Activated T-helper 17 cell treated with anti-CD3 and anti-CD28 coated beads, Interleukin-2, amount 50 U/mL, for 72 hours (primary cell): ENCODE data around the gene MCCD1. TPM values are rescaled to one million over a fixed set of nuclear protein-coding genes. Genes with fewer than 3 reads are reported as not detected.
"Not testable (repeated sequence)": the region's sequence is repeated elsewhere in the genome, so short reads cannot be mapped to it uniquely, and the experiment has no call there.

ENCODE experiments used
- ATAC-seq: fragments of 150-1000 bp; cut with Tn5 transposase; replicated peaks from 2 replicates; pipeline ENCODE4 v1.10.0; 2021; ENCODE audit warnings: mild to moderate bottlenecking, moderate library complexity
- H3K27ac Mint-ChIP-seq: one replicate; pipeline ENCODE4 v1.8.0; 2022; ENCODE audit warnings: mixed read lengths
- H3K27me3 Mint-ChIP-seq: one replicate; pipeline ENCODE4 v1.8.0; 2022; ENCODE audit warnings: mixed read lengths
- H3K36me3 Mint-ChIP-seq: one replicate; pipeline ENCODE4 v1.8.0; 2022; ENCODE audit warnings: low read depth, mild to moderate bottlenecking, mixed read lengths
- H3K4me1 Mint-ChIP-seq: one replicate; pipeline ENCODE4 v1.8.0; 2022; ENCODE audit warnings: mixed read lengths
- H3K4me3 Mint-ChIP-seq: one replicate; pipeline ENCODE4 v1.8.0; 2022; ENCODE audit warnings: mild to moderate bottlenecking, mixed read lengths
- H3K9me3 Mint-ChIP-seq: one replicate; pipeline ENCODE4 v1.8.0; 2022; ENCODE audit warnings: mixed read lengths
- total RNA-seq, 2 donors: library from RNA; stranded (reverse); gene quantifications; one replicate each; pipeline ENCODE4 v1.2.3, GENCODE V29; 2022

The MCCD1 gene
- total RNA-seq, 2 donors from 2014 or later = not detected

DNA sequence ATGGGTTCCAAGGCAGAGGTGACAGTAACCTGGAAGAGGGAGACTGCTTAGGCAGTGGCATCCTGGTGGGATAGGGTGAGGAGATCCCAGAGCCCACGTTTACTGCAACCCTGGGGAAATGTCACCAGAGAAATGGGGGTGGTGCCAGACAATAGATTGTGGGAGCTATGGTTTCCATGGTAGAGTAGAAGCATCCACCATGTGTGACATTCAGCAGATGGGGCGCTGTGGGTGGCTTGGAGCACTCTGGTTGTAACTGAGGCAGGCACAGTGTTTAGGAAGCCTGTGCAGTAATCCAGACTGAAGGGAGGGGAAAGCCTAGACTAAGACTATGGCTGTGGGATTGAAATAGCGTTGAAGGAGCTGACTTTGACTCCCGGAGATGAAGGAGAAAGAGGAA is 31.9 kb upstream of the MCCD1 start:
- Mint-ChIP-seq H3K4me1 (peaks cover 39% of the 10 kb centered on the region), H3K4me3 (peak overlapping the region; percentile 91), H3K27ac (peak overlapping the region; percentile 78), H3K36me3 (peaks cover 14% of the 10 kb centered on the region)
- not testable (repeated sequence) for H3K27me3 Mint-ChIP-seq, ATAC-seq, H3K9me3 Mint-ChIP-seq

DNA sequence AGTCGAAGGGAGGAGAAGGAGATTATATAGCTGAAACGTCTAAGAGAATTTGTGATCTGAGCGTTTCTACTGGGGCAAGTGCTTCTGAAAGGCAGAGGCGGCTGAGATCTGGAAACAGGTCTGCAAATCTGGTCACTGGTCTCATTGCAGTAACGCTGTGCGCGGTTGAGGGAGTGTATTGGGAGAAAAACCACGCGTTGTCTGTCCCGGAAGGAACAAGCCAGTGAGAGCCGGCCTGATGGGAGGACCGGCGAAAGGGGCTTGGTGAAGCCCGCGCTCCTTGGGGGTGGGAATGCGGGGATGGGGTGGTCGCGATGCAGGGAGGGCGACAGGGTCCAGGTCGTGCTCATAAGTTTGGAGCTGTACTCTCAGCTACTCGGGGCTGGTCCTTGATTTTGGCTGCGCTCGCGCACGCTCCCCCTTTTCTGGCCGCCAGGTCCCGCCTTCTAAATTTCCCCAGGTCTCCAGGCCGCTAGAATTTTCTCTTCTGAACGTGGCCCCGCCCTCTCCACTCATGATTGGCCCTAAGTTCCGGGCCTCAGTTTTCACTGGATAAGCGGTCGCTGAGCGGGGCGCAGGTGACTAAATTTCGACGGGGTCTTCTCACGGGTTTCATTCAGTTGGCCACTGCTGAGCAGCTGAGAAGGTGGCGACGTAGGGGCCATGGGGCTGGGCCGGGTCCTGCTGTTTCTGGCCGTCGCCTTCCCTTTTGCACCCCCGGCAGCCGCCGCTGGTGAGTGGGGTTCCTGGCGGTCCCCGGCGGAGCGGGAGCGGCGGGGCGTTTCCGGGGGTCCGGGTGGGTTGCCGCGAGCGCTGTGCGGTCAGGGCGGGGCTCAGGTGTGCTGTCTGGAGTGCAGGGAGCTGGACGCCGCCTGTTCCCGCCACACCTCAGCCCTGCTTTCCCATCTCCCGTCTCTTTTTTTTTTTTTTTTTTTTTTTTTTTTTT is 31.0 kb upstream of the MCCD1 start, which contains the start of gene MICB:
Gene MICB, plus strand, starts transcription at position 615 of the 946 bp plus-strand sequence. Its CDS starts 49 bp downstream, at position 664.
- Mint-ChIP-seq H3K9me3 (no peaks in the 10 kb centered on the region), H3K4me1 (peaks cover 46% of the 10 kb centered on the region), H3K36me3 (peaks cover 14% of the 10 kb centered on the region), H3K27me3 (no peaks in the 10 kb centered on the region), H3K27ac (peak within 1 kb of the TSS; percentile 78), H3K4me3 (peak within 1 kb of the TSS; percentile 91)
- ATAC-seq = peak; percentile 76

- Mint-ChIP-seq H3K27ac (peak overlapping the region; percentile 76), H3K9me3 (no peaks in the 10 kb centered on the region), H3K4me1 (peaks cover 44% of the 10 kb centered on the region), H3K27me3 (no peaks in the 10 kb centered on the region), H3K4me3 (peak overlapping the region; percentile 91), H3K36me3 (peaks cover 14% of the 10 kb centered on the region)
- ATAC-seq = no peak
Observed at GRCh38 chr6:31498748-31499147, 30.0 kb upstream of the MCCD1 start.

GRCh38 chr6:31499648-31500047 is 29.1 kb upstream of the MCCD1 start:
- not testable (repeated sequence) for ATAC-seq, H3K27me3 Mint-ChIP-seq, H3K36me3 Mint-ChIP-seq, H3K9me3 Mint-ChIP-seq
- Mint-ChIP-seq H3K4me3 (peak overlapping the region; percentile 91), H3K27ac (peak overlapping the region; percentile 76), H3K4me1 (peaks cover 42% of the 10 kb centered on the region)

DNA sequence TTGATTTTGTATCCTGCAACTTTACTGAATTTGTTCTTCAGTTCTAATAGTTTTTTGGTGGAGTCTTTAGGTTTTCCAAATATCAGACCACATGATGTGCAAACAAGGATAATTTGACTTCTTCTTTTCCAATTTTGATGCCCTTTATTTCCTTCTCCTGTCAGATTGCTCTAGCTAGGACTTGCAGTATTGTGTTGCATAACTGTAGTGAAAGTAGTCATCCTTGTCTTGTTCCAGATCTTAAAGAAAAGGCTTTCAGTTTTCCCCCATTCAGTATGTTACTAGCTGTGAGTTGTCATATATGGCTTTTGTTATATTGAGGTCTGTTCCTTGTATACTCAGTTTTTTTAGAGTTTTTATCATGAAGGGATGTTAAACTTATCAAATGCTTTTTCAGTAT is 26.2 kb upstream of the MCCD1 start:
- Mint-ChIP-seq H3K27me3 (no peaks in the 10 kb centered on the region), H3K4me1 (peaks cover 35% of the 10 kb centered on the region), H3K9me3 (no peaks in the 10 kb centered on the region), H3K4me3 (no peak overlapping the region), H3K36me3 (peaks cover 36% of the 10 kb centered on the region), H3K27ac (no peak overlapping the region)
- ATAC-seq = no peak

GRCh38 chr6:31509036-31509435 is 19.7 kb upstream of the MCCD1 start:
- not testable (repeated sequence) for H3K9me3 Mint-ChIP-seq, H3K4me1 Mint-ChIP-seq, H3K4me3 Mint-ChIP-seq, ATAC-seq, H3K27me3 Mint-ChIP-seq, H3K27ac Mint-ChIP-seq
- peaks cover 66% of the 10 kb centered on the region for H3K36me3 Mint-ChIP-seq

DNA sequence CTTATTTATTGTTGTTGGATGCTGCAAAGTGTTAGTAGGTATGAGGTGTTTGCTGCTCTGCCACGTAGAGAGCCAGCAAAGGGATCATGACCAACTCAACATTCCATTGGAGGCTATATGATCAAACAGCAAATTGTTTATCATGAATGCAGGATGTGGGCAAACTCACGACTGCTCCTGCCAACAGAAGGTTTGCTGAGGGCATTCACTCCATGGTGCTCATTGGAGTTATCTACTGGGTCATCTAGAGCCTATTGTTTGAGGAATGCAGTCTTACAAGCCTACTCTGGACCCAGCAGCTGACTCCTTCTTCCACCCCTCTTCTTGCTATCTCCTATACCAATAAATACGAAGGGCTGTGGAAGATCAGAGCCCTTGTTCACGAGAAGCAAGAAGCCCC is 18.8 kb upstream of the MCCD1 start:
- H3K4me3 Mint-ChIP-seq = no peak overlapping the region
- no peaks in the 10 kb centered on the region for H3K9me3 Mint-ChIP-seq
- no peak overlapping the region for H3K27ac Mint-ChIP-seq
- ATAC-seq = no peak
- peaks cover 62% of the 10 kb centered on the region for H3K36me3 Mint-ChIP-seq
- H3K4me1 Mint-ChIP-seq = peaks cover 7% of the 10 kb centered on the region
- H3K27me3 Mint-ChIP-seq = no peaks in the 10 kb centered on the region

- H3K4me1 Mint-ChIP-seq = no peaks in the 10 kb centered on the region
Observed at GRCh38 chr6:31513456-31514165, 15.2 kb upstream of the MCCD1 start.

DNA sequence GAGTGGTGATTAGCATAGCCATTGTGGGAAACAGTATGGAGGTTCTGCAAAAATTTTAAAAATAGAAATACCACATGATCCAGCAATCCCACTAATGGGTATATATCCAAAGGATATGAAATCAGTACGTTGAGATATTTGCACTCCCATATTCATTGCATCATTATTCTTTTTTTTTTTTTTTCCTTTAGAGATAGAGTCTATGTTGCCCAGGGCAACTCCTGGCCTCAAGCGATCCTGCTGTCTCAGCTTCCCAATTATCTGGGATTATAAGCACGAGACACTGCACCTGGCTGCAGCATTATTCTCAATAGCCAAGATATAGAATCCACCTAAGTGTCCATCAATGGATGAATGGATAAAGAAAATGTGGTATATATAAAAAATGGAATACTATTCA is 6.9 kb upstream of the MCCD1 start:
- no peak for ATAC-seq
- H3K4me3 Mint-ChIP-seq = no peak overlapping the region

More at GRCh38 chr6:31513456-31514165, 15.2 kb upstream of the MCCD1 start:
- ATAC-seq = no peak
- peaks cover 26% of the 10 kb centered on the region for H3K36me3 Mint-ChIP-seq
- no peaks in the 10 kb centered on the region for H3K9me3 Mint-ChIP-seq
- no peak overlapping the region for H3K27ac Mint-ChIP-seq
- no peaks in the 10 kb centered on the region for H3K27me3 Mint-ChIP-seq
- H3K4me3 Mint-ChIP-seq = no peak overlapping the region

DNA sequence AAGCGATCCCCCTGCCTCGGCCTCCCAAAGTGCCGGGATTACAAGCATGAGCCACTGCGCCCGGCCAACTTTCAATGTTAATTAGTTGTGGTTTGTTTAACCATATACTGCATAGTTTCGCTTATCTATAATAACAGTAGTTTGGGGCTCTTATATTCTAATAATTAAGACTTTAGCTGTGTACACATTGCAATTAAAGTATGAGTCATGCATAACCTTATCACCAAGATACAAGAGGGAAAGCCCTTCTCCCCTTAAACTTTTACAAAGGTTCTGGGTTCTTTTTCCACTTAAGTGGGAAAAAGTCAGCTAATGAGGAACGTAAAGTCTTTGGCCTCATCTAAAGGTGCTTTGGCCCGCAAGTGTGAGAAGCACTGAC is 3.2 kb upstream of the MCCD1 start:
- no peak overlapping the region for H3K4me3 Mint-ChIP-seq
- ATAC-seq = no peak
- no peaks in the 10 kb centered on the region for H3K9me3 Mint-ChIP-seq
- peaks cover 10% of the 10 kb centered on the region for H3K4me1 Mint-ChIP-seq
- no peak overlapping the region for H3K27ac Mint-ChIP-seq
- peaks cover 16% of the 10 kb centered on the region for H3K36me3 Mint-ChIP-seq
- no peaks in the 10 kb centered on the region for H3K27me3 Mint-ChIP-seq

More for the DNA sequence above, 6.9 kb upstream of the MCCD1 start:
- Mint-ChIP-seq H3K36me3 (no peaks in the 10 kb centered on the region), H3K4me1 (peaks cover 4% of the 10 kb centered on the region), H3K27ac (no peak overlapping the region), H3K27me3 (no peaks in the 10 kb centered on the region), H3K9me3 (no peaks in the 10 kb centered on the region)

GRCh38 chr6:31525932-31526591 is 2.7 kb upstream of the MCCD1 start:
- H3K27ac Mint-ChIP-seq = no peak overlapping the region
- H3K4me3 Mint-ChIP-seq = no peak overlapping the region
- peak; percentile 45 for ATAC-seq

GRCh38 chr6:31528307-31528777 is 420 bp upstream of the MCCD1 start:
- ATAC-seq = no peak
- H3K27me3 Mint-ChIP-seq = no peaks in the 10 kb centered on the region
- no peak overlapping the region for H3K4me3 Mint-ChIP-seq
- no peak overlapping the region for H3K27ac Mint-ChIP-seq
- peaks cover 23% of the 10 kb centered on the region for H3K4me1 Mint-ChIP-seq
- H3K9me3 Mint-ChIP-seq = no peaks in the 10 kb centered on the region
- peaks cover 44% of the 10 kb centered on the region for H3K36me3 Mint-ChIP-seq

More at GRCh38 chr6:31525932-31526591, 2.7 kb upstream of the MCCD1 start:
- no peaks in the 10 kb centered on the region for H3K9me3 Mint-ChIP-seq
- peaks cover 14% of the 10 kb centered on the region for H3K4me1 Mint-ChIP-seq
- peaks cover 21% of the 10 kb centered on the region for H3K36me3 Mint-ChIP-seq
- H3K27me3 Mint-ChIP-seq = no peaks in the 10 kb centered on the region

- H3K27ac Mint-ChIP-seq = no peak overlapping the region
Observed at GRCh38 chr6:31529329-31530150, 778 bp downstream of the MCCD1 start.

More at GRCh38 chr6:31529329-31530150, 778 bp downstream of the MCCD1 start:
- Mint-ChIP-seq H3K4me1 (peaks cover 26% of the 10 kb centered on the region), H3K36me3 (peaks cover 56% of the 10 kb centered on the region), H3K9me3 (no peaks in the 10 kb centered on the region), H3K4me3 (no peak overlapping the region), H3K27me3 (no peaks in the 10 kb centered on the region)
- no peak for ATAC-seq
